OCI-LY3 (cell line): ENCODE measurements around the gene C12orf42.

Experiments
- EZH2phosphoT487 ChIP-seq: fragments of 200-600 bp; shearing (Covaris generic); IDR thresholded peaks from 2 replicates; pipeline ENCODE4 v1.6.1; 2018; ENCODE audit warnings: antibody characterized with exemption, mixed run types, low read depth
- TF ChIP-seq, protein P1 (sequence below): fragments of 200-600, 300-600 bp; sonication (generic); IDR thresholded peaks from 2 replicates; pipeline ENCODE4 v1.5.1; 2014; ENCODE audit warnings: antibody characterized with exemption, low read length, low read depth

DNA sequence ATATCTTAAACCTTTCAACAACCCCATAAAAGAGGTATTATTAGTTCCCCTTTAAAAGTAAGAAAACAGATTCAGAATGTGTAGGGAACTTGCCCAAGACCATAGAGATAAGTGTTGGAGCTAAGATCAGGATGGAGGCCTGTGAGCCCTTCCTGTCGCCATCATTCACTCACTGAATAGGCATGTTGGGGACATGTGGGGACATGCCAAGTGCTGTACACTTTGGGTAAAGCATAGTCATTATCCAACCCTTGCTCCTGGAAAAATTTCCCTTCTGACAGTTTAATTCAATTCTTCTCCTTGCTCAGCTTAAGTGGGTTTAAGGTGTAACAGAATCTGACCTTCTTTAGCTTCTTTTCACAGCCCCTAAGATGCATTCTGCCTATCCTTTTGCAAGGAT is 28.0 kb upstream of the C12orf42 start:
- TF ChIP-seq, protein P1, sequence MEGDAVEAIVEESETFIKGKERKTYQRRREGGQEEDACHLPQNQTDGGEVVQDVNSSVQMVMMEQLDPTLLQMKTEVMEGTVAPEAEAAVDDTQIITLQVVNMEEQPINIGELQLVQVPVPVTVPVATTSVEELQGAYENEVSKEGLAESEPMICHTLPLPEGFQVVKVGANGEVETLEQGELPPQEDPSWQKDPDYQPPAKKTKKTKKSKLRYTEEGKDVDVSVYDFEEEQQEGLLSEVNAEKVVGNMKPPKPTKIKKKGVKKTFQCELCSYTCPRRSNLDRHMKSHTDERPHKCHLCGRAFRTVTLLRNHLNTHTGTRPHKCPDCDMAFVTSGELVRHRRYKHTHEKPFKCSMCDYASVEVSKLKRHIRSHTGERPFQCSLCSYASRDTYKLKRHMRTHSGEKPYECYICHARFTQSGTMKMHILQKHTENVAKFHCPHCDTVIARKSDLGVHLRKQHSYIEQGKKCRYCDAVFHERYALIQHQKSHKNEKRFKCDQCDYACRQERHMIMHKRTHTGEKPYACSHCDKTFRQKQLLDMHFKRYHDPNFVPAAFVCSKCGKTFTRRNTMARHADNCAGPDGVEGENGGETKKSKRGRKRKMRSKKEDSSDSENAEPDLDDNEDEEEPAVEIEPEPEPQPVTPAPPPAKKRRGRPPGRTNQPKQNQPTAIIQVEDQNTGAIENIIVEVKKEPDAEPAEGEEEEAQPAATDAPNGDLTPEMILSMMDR, result no peak
- TF ChIP-seq EZH2phosphoT487, result no peak
